Peyer's patch (tissue), 4 donors: Measurements from ENCODE around the gene VTI1A.

Experiments
- POLR2A ChIP-seq, 2 donors: fragments of 450-650 bp; IDR thresholded peaks; one replicate each; pipeline ENCODE4 v1.5.1; 2017; ENCODE audit warnings: antibody characterized with exemption in 2 of 2, mild to moderate bottlenecking in 2 of 2, moderate library complexity in 2 of 2
- TF ChIP-seq, protein P1 (sequence below), 6 experiments: fragments of 450-650 bp in 4 of 6; fragments of 200-600 bp in 2 of 6; sonication (generic) in 1 of 6; IDR thresholded peaks; one replicate each; pipeline ENCODE4 v1.5.1; 2017 to 2019; ENCODE audit warnings: antibody characterized with exemption in 6 of 6, mild to moderate bottlenecking in 3 of 6, moderate library complexity in 1 of 6

DNA sequence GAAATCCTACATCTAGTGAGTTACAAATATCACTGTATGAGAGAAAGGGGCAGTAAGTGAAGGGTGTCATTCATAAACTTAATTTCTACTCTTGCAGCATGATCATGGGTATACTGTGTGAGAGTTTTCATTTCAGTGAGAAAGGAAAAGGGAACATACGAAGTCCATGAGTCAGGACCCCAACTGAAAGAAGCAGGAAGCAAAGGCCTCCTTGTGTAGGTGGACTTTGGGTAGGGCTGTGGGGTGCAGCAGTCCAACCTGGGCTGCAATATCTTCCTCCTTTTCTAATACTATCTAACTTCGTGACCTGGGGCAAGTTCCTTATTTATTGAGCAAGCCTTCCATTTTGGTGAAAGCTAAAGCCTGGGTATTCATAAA lies 254.9 kb downstream of the VTI1A start:
- TF ChIP-seq, protein P1, sequence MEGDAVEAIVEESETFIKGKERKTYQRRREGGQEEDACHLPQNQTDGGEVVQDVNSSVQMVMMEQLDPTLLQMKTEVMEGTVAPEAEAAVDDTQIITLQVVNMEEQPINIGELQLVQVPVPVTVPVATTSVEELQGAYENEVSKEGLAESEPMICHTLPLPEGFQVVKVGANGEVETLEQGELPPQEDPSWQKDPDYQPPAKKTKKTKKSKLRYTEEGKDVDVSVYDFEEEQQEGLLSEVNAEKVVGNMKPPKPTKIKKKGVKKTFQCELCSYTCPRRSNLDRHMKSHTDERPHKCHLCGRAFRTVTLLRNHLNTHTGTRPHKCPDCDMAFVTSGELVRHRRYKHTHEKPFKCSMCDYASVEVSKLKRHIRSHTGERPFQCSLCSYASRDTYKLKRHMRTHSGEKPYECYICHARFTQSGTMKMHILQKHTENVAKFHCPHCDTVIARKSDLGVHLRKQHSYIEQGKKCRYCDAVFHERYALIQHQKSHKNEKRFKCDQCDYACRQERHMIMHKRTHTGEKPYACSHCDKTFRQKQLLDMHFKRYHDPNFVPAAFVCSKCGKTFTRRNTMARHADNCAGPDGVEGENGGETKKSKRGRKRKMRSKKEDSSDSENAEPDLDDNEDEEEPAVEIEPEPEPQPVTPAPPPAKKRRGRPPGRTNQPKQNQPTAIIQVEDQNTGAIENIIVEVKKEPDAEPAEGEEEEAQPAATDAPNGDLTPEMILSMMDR (IDR thresholded peaks at IDR 0.05), result no peak
- no peak for TF ChIP-seq POLR2A (IDR thresholded peaks at IDR 0.05)
